Measurements from ENCODE around the gene PLP2.

DNA sequence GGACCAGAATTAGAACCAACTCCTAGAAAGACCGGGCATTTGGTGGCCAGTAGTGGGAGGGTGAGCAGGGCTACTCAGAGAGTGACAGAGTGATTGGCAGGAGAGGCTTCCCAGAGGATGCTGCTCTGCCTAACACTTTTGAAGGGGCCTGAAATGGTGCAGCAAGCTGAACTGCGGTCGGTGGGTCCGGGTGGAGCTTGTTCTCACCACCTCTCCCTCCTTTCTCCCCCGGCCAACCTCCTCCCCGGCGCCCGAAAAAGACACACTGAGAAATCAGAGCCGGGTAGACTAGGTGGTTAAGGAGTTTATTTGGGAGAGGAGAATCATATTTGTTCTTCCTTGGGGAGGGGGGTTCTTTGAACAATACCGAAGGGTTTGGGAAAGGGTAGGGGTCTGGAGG, 15.8 kb downstream of the PLP2 start:
- TF ChIP-seq, protein P1, sequence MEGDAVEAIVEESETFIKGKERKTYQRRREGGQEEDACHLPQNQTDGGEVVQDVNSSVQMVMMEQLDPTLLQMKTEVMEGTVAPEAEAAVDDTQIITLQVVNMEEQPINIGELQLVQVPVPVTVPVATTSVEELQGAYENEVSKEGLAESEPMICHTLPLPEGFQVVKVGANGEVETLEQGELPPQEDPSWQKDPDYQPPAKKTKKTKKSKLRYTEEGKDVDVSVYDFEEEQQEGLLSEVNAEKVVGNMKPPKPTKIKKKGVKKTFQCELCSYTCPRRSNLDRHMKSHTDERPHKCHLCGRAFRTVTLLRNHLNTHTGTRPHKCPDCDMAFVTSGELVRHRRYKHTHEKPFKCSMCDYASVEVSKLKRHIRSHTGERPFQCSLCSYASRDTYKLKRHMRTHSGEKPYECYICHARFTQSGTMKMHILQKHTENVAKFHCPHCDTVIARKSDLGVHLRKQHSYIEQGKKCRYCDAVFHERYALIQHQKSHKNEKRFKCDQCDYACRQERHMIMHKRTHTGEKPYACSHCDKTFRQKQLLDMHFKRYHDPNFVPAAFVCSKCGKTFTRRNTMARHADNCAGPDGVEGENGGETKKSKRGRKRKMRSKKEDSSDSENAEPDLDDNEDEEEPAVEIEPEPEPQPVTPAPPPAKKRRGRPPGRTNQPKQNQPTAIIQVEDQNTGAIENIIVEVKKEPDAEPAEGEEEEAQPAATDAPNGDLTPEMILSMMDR (conservative IDR thresholded peaks at IDR 0.05; ENCODE audit: low read depth, low read length): no peak
- TF ChIP-seq POLR2A (IDR thresholded peaks at IDR 0.05; ENCODE audit: low read depth, low read length) (no peak), RAD21 (IDR thresholded peaks at IDR 0.05; ENCODE audit: low read length) (no peak), CEBPB (IDR thresholded peaks at IDR 0.05; ENCODE audit: low read depth, low read length) (no peak), USF2 (IDR thresholded peaks at IDR 0.05; ENCODE audit: low read depth, low read length) (no peak), SMC3 (IDR thresholded peaks at IDR 0.05; ENCODE audit: low read depth, low read length) (no peak), MXI1 (IDR thresholded peaks at IDR 0.05; ENCODE audit: borderline replicate concordance, low read depth, low read length) (no peak), CHD1 (IDR thresholded peaks at IDR 0.05; ENCODE audit: low read depth, low read length) (no peak), NFE2L2 (IDR thresholded peaks at IDR 0.05; ENCODE audit: low read depth, low read length) (no peak), BHLHE40 (IDR thresholded peaks at IDR 0.05; ENCODE audit: low read depth, low read length) (no peak)

Data from IMR-90 (cell line).